EH (cell line): Measurements from ENCODE around the gene PSAT1.

Source experiments
- DNase-seq: peaks from one replicate; pipeline ENCODE4 v3.0.0-alpha.2; 2015; ENCODE audit warnings: low read depth

The PSAT1 gene

DNA sequence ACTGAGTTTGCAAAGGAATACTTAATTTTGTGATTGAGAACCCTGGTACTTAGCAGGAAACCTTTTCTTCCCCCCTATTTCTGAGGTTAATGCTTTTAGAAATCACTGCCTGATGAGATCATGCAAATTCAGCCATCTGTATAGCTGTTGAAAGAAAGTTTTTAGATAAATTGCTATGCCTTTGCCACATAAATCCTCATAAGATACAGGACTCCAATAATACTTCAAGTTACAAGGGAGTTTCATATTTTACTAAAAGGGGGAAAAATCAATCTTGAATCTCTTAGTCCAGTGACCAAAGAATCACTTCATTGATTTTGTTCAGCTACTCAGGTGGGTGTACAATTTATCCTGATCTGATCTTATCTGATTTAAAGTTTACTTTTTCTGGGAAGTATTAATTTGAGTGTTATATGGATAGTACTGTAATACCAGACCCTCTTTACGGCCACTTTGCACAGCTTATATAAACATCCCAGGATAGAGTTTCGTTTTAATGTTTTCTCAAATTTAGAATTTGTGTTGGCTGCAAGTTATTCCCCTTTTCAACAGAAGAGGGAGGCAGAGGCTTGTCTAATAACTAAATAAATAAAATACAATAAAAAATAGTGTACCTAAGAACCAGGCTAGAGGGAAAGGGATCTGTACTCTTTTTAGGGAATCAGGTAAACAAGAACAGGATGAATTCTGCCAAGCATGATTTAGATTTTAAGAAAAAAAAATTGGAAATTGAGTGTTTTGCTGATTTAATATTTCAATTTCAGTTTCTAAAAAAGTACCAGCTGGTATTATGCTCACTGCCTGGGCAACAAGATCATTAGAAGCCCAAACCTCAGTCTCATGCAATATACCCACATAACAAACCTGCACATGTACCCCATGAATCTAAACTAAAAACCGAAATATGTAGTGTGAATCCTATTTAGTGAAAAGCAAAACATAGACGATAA is 69.1 kb downstream of the PSAT1 start:
- DNase-seq, result peak; percentile 49

DNA sequence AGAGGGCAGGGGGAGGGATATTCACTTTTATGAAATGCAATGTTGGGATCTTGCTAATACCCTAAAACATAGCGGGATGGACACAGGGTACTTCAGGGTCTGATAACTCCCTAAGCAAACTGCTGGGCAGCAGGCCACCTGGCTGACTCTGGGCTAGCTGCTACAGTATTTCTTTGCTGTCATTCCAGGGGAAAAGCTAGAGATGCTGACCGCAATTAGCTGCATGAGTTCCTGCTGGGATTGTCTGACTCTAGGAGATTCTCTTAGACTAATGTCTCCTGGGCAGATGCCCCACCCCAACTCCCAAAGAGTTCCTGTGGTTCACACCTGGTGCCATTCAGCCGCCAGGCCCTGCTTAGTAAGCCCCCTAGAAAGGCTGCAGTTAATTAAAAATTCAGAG is 69.9 kb downstream of the PSAT1 start:
- DNase-seq, result no peak

DNA sequence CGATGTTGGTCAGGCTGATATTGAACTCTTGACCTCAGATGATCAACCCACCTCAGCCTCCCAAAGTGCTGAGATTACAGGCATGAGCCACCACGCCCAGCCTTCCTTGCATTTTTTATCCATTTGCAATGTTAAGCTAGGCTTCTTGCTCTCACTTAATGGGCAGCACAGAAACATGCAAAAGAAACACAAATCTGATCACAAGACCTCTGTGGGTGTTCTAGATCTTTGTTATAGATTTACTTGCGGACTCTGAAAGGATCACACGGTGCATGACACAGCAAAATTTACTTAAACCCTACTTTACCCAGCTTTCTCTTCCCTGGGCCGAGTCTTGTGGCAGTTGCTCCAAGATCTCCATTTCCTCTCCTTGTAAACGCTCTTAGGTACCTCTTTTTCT is 71.3 kb downstream of the PSAT1 start:
- peak; percentile 38 for DNase-seq

DNA sequence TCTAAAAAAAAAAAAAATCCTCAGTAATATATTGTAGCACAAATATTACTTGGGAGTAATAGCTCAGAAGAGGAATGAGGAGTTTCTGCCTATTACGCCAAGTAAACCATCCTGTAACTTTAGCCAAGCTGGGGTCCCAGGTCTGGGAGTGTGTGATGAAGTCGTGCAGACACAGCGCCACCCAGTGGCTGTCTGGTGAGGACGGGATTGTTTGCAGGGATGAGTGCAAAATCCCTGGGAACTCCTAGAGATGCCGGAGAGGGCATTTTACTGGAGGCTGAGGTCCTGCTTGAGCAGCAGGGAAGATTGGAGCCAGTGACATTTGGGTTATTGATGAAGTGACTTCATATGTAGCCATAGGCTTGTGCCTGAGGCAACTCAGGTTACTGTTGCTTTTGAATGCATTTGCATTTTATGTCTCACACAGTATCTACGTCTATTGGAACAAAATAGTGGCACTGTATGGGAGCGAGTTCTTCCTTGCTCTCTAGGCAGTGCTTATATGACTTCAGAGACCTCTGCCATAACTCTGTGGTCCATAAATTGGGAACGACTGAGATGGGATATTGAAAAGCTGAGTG is 72.8 kb downstream of the PSAT1 start:
- DNase-seq, result peak; percentile 59

GRCh38 chr9:78370991-78371390 is 74.1 kb downstream of the PSAT1 start:
- peak; percentile 14 for DNase-seq

DNA sequence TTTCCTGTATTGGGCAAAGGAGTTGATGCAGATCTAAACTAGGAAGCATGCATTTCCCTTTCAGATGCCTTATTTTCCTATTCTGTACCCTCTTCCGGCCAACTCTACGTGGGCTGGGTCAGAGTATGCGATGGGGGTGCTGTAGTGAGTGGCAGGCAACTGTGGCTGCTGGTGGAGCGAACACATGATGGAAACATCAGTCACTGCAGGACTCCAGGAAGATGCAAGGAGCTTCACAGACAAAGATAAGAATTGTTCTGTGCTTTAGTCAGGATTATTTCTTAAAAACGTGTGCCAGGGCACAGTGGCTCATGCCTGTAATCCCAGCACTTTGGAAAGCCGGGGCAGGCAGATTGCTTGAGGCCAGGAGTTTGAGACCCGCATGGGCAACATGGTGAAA is 75.1 kb downstream of the PSAT1 start:
- DNase-seq, result no peak
